D721Med (cell line): ENCODE results near the gene VILL.

Experiments used
- DNase-seq: peaks from one replicate; pipeline ENCODE4 v3.0.0; 2011; ENCODE audit warnings: low spot score; ENCODE audit not compliant: insufficient read length
- FAIRE-seq: peaks from 2 replicates; lab custom pipeline; 2011; peaks lifted over from hg19 to GRCh38; lab: Jason Lieb, UNC
- TF ChIP-seq, protein P1 (sequence below): IDR thresholded peaks from 2 replicates; pipeline ENCODE4 v1.5.1; 2012; ENCODE audit warnings: mild to moderate bottlenecking, control low read depth; ENCODE audit not compliant: insufficient read depth; ENCODE audit errors: missing control alignments

The VILL gene

DNA sequence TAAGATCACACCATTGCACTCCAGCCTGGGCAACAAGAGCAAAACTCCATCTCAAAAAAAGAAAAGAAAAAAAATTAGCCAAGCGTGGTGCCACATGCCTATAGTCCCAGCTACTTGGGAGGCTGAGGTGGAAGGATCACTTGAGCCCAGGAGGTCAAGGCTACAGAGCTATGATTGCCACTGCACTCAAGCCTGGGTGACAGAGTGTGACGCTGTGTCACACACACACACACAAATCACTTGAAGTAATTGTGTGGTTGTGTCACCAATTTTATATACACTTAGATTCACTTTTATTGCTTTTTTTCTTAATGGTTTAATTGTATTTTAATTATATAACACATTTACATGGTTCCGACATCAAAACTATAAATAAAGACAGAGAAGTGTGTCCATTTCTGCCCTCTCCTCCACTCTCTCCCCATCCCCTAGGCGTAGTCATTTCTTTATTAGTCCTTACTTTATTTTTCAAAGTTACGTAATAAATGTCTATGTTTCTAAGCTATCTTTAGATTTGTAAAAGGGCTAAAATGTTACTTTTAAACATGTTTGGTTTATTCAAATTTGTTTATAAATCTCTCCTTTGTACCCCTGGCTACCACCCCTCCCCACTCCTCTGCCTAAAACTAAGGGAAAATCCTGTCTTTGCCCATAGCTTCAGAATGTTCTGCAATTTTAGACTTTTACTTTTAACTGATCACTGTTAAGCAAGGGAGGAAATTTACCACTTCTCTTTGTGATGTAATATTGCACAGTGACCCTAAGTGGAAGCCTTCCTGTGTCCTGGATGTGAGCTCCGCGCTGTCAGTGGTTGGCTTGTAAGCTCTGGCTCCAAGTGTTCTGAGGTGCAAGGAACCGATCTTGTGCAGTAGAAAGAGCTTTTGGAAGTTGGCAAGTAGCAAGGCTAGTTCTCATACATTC, 10.8 kb upstream of the VILL start:
- FAIRE-seq (no peak), DNase-seq (no peak)
- TF ChIP-seq, protein P1, sequence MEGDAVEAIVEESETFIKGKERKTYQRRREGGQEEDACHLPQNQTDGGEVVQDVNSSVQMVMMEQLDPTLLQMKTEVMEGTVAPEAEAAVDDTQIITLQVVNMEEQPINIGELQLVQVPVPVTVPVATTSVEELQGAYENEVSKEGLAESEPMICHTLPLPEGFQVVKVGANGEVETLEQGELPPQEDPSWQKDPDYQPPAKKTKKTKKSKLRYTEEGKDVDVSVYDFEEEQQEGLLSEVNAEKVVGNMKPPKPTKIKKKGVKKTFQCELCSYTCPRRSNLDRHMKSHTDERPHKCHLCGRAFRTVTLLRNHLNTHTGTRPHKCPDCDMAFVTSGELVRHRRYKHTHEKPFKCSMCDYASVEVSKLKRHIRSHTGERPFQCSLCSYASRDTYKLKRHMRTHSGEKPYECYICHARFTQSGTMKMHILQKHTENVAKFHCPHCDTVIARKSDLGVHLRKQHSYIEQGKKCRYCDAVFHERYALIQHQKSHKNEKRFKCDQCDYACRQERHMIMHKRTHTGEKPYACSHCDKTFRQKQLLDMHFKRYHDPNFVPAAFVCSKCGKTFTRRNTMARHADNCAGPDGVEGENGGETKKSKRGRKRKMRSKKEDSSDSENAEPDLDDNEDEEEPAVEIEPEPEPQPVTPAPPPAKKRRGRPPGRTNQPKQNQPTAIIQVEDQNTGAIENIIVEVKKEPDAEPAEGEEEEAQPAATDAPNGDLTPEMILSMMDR: no peak

DNA sequence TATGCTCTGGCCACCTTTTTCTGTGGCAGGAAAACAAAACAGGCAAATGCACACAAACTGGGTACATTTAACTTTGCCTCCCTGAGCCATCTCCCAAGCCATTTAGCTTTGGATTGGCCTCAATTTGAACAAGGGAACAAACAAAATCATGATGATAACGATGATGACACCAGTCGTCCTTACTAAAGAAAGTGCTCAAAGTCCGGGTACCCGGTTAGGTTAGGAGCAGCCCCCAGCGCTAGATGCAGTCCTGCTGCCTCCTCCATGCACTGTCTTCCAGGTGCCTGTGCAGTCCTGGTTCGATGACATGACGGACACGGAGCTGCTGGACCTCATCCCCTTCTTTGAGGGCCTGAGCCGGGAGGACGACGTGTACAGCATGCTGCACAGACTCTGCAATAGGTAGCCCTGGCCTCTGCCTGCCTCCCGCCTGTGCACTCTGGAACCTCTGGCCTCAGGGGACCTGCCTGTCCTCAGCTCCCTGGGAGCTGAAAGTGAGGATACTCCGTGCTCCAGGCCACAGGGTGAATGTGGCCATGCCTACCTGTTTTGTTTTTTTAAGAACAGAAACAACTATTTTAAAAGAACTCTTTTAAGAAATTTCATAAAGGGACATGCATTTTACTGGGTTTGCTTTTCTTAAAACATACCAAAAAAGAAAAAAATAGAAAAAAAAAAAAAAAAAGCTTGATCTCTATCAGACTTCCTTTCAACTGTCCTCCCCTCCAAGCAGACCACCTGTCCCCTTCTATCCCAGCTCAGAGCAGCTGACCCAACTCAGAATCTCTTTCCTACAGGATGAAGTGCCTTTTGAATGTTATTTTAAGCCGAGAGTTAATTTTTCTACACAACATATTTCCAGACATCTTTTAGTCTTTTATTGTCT, 9.9 kb upstream of the VILL start:
- no peak for DNase-seq
- TF ChIP-seq, protein P1: no peak
- FAIRE-seq: no peak

DNA sequence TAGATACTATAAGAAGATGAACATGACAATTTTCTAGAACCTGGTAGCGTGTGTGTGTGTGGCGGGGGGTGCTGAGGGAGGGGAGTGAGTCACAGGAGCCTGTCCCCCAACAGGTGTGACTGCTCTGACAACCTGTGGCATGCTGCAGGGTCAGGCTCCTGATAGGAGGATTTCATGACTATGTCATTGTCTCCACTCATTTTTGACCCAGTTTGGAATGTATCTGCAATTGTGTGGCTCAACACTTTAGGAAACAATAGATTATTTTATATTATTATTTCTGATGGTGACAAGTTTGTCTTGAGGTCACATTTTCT, 9.3 kb upstream of the VILL start:
- DNase-seq (no peak), FAIRE-seq (no peak)
- TF ChIP-seq, protein P1: no peak

DNA sequence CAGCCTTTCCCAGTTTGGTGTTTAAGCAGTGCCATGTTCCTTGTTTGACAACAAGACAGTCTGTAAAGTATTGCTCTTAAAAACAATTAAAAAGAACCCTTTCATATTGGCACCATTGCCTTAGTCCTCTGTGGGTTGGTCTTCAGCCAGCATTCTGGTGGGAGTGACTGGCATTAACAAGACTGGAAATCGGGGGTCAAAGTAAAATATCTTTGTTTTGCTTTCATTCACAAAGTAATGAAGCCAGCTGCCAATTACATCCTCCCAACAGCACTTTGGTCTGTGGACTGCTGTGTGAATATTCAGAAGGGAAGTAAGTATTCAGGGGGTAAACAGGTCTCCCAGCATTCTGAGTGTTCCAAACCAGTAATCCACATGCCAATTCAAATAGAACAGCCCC, 8.3 kb upstream of the VILL start:
- TF ChIP-seq, protein P1: no peak
- FAIRE-seq (no peak), DNase-seq (no peak)

DNA sequence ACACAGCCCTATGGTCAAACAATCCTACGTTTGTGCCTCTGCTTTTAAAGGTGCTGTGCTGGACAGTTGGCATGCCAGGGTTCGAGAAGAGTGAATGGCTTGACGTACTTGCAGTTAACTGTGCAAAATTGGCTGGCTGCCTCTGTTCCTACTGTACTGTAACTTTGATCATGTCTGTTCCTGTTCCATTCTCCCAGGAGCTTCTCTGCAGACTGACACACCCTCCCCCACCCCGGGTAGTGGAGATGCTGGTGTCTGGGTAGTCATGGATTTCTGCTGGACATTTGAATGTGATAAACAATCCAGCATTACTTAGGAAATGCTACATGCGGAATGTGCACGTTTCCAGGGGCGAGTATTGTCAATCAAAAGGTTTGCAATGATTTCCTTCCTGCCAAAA, 6.5 kb upstream of the VILL start:
- FAIRE-seq (no peak), DNase-seq (no peak)
- TF ChIP-seq, protein P1: no peak

DNA sequence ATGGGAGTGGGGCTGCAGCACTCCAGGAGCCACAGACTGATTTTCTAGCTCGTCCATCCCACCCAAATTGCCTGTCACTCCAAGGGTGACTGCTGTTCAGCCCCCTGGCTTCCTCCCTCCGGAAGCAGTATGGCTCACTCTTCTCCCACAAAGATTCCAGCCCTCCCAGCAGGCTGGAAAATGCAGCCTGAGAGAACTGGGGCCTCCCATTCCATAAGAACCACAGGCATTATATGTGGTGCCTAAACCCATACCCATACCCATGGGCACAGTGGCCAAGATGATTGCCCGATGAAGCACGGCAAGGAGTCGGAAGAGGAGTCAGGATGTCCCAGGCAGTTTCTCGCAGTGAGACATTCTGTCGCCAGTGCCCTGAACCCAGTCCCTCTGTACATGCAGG, 6.0 kb upstream of the VILL start:
- TF ChIP-seq, protein P1: no peak
- no peak for FAIRE-seq
- no peak for DNase-seq
